Bronchial epithelial cell (primary cell): ENCODE results near the gene SLC39A11. TPM values are rescaled to one million over a fixed set of nuclear protein-coding genes. Genes with fewer than 3 reads are reported as not detected.

Source experiments
- DNase-seq: peaks from one replicate; pipeline ENCODE4 v3.0.0-alpha.2; 2010; ENCODE audit warnings: low read depth
- FAIRE-seq: peaks from 2 replicates; lab custom pipeline; 2011; peaks lifted over from hg19 to GRCh38; lab: Jason Lieb, UNC
- H3K27me3 ChIP-seq: 2 replicates; pipeline ENCODE4 v1.5.1; 2011; ENCODE audit warnings: low read length; ENCODE audit not compliant: control insufficient read depth, insufficient read depth
- H3K36me3 ChIP-seq: 2 replicates; pipeline ENCODE4 v1.5.1; 2011; ENCODE audit warnings: low read length; ENCODE audit not compliant: control insufficient read depth, insufficient read depth
- H3K4me3 ChIP-seq: 2 replicates; pipeline ENCODE4 v1.5.1; 2011; ENCODE audit warnings: mild to moderate bottlenecking, low read depth, low read length, control low read depth
- total RNA-seq: library from RNA; depleted of rRNA; stranded (reverse); fragments of >200 nt; gene quantifications from 2 replicates; pipeline ENCODE4 v1.2.1, GENCODE V29; 2014
- TF ChIP-seq, protein P1 (sequence below): IDR thresholded peaks from 2 replicates; pipeline ENCODE4 v1.5.1; 2011; ENCODE audit warnings: mild to moderate bottlenecking, moderate library complexity, low read length, control low read depth, inconsistent platforms; ENCODE audit not compliant: insufficient read depth, severe bottlenecking

SLC39A11 gene
- total RNA-seq, 1 donor from 2014 or later: 23.4 TPM

DNA sequence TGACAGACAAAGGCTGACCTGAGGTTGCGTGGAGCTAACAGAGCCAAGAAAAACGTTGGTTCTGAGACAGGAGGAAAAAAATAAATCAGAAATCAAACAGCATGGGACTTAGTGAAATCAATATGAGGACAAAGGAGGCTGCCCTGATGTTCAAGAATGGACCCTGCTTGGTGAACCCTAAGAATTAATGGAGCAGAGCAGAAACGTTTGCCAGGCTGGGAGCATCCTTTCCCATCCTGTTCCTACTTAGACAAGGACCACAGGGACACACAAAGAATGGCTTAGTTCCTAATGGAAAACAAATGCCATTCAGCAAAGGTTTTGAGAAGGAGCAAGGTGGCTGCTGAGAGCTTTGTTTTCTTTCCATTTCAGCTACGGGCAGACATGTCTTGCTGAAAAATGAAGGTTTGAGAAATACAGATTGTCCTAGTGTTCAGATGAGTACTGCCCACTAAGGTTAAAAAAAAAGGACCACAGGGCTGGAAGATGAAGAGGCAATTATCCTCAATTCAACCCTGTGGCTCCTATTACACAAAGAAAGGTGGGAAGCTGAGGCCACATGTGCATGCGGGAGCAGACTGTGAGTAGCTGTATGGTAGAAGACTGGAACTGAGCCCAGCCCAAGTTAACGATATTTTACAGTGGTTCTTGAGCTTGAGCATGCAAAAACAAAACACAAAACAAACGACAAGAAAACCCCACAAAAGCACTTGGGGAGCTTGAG is 230.1 kb downstream of the SLC39A11 start:
- H3K4me3 ChIP-seq: no peak overlapping the region
- FAIRE-seq (no peak), DNase-seq (no peak)
- H3K36me3 ChIP-seq: no peaks in the 10 kb centered on the region
- TF ChIP-seq, protein P1, sequence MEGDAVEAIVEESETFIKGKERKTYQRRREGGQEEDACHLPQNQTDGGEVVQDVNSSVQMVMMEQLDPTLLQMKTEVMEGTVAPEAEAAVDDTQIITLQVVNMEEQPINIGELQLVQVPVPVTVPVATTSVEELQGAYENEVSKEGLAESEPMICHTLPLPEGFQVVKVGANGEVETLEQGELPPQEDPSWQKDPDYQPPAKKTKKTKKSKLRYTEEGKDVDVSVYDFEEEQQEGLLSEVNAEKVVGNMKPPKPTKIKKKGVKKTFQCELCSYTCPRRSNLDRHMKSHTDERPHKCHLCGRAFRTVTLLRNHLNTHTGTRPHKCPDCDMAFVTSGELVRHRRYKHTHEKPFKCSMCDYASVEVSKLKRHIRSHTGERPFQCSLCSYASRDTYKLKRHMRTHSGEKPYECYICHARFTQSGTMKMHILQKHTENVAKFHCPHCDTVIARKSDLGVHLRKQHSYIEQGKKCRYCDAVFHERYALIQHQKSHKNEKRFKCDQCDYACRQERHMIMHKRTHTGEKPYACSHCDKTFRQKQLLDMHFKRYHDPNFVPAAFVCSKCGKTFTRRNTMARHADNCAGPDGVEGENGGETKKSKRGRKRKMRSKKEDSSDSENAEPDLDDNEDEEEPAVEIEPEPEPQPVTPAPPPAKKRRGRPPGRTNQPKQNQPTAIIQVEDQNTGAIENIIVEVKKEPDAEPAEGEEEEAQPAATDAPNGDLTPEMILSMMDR: no peak
- H3K27me3 ChIP-seq: no peaks in the 10 kb centered on the region

DNA sequence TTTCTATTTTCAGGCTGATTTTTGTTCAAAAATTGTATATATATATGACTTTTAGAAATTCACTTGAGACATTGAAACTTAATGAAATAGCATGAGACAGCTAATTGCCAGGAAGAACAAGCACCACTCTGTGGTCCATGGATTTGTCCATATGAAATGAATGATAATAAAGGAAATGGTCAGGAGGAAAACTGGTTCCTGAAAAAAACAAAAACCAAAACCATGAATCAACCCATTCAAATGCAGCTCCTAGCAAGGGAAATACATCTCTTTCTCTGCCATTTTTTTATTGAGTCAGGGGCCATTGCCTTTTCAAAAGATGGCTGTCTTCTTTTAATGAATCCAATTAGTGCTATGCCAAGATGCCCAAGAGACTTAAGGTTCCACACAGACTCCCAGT is 230.7 kb downstream of the SLC39A11 start:
- Histone ChIP-seq H3K4me3 (no peak overlapping the region), H3K27me3 (no peaks in the 10 kb centered on the region), H3K36me3 (no peaks in the 10 kb centered on the region)
- TF ChIP-seq, protein P1: no peak
- FAIRE-seq: no peak
- no peak for DNase-seq

DNA sequence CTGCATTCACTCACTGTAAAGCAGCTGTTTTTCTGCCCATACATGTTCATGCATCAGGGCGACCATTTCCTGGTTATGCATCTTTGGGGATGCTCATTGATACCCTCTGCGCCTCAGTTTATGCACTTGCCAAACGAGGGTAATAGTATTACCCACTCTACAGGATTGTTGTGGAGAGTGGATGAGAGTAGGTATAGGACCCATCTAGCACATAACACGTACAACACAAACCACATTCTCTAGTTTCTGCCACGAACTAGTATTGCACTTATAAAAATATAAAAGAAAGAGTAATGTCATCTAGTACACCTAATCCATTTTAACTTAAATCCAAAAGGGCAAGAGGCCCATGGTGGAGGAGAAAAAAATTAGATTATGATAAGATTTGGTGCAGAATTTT is 231.7 kb downstream of the SLC39A11 start:
- TF ChIP-seq, protein P1: no peak
- no peak overlapping the region for H3K4me3 ChIP-seq
- no peak for DNase-seq
- no peaks in the 10 kb centered on the region for H3K36me3 ChIP-seq
- FAIRE-seq: no peak
- no peaks in the 10 kb centered on the region for H3K27me3 ChIP-seq

DNA sequence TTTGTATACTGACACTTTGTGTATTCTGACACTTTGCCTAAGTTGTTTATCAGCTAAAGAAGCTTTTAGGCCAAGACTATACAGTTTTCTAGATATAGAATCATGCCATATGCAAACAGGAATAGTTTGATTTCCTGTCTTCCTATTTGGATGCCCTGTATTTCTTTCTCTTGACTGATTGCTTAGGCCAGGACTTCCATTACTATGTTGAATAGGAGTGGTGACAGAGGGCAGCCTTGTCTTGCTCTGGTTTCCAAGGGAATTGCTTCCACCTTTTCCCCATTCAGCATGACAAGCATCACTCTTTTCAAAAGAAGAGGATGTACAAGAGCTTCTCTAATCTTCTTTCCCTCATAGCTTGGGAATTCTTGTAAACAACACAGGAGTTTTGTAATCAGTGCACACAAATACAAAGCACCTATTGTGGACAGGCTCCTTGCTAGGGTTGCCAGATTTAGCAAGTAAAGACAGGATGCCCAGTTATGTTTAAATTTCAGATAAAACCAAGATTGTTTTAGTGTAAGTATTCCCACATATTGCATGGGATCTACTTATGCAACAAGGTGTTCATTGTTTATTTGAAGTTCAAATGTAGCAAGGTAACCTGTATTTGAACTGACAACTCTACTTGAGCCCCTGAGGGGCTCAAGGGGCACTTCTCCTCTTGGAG is 233.5 kb downstream of the SLC39A11 start:
- FAIRE-seq (no peak), DNase-seq (no peak)
- Histone ChIP-seq H3K27me3 (no peaks in the 10 kb centered on the region), H3K4me3 (no peak overlapping the region), H3K36me3 (no peaks in the 10 kb centered on the region)
- TF ChIP-seq, protein P1: no peak

DNA sequence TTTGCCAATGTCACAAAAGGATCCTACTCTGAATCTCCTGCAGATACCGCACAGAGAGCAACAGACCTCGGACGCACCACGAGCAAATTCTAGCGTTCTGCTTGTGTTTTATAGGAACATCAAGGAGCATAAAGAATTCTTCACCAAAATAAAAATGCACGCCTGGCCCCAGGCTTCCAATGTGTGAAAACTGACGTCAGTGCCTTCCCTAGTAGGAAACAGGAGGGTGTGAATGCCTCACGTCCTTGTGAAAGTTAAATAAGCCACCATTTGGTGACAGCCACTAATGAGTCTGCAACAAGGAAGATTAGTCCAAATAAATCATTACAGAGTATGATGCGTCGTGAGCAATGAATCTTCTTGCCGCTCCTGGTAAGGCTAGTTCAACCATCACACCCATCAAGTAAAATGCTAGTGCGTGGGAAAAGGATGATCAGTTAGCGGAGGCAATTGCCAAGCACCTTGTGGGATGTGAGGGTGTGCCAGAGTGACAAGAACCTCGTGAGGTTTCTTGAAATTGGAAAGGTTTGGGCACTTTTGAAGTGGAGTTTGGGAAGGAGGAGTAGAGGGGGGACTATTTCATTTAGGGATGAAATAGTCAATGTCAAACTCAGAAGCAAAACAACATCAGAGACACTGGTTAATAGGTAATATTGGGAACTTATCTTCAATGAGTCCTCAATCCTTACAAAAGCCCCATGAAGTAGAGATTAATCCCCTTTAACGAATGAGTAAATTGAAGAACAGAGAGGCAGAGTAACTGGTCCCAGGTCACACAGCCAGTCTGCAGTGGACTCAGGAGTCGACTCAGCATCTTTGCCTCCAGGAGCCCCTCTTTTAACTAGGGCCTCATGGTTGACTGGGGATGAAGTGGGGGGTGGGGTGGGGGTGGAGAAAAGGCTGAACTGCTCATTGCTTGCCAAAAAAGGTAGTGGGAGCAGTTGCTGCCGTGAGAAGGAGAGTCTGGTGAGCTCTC is 238.8 kb downstream of the SLC39A11 start:
- TF ChIP-seq, protein P1: no peak
- no peaks in the 10 kb centered on the region for H3K27me3 ChIP-seq
- no peak overlapping the region for H3K4me3 ChIP-seq
- no peaks in the 10 kb centered on the region for H3K36me3 ChIP-seq
- no peak for DNase-seq
- FAIRE-seq: no peak
